DMS 273 treated with DMSO at 0.1 percent for 48 hours (cell line): ENCODE measurements around the gene PRDX1.
"Not testable (repeated sequence)": the region's sequence is repeated elsewhere in the genome, so short reads cannot be mapped to it uniquely, and the experiment has no call there.

Source experiments
- DNase-seq: peaks from one replicate; lab custom pipeline; 2025; lab: John Stamatoyannopoulos, UW

PRDX1 gene

GRCh38 chr1:45535988-45536766, 14.5 kb upstream of the PRDX1 start:
- no peak for DNase-seq

GRCh38 chr1:45531873-45532272, 10.2 kb upstream of the PRDX1 start:
- no peak for DNase-seq

DNA sequence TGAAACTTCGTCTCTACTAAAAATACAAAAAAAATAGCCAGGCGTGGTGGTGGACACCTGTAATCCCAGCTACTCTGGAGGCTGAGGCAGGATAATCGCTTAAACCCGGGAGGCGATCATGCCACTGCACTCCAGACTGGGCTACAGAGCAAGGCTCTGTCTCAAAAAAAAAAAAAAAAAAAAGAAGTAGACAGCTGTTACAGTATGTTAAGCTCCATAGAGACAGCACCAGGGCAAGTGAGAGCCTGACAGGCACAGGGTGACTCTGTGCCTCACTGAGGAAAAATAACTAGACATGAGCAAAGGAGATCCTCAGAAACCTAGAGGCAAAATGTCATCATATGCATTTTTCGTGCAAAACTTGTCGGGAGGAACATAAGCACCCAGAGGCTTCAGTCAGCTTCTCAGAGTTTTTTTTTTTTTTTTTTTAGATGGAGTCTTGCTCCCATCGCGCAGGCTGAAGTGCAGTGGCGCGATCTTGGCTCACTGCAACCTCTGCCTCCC, 9.0 kb upstream of the PRDX1 start:
- DNase-seq = no peak

GRCh38 chr1:45526135-45526644, 4.5 kb upstream of the PRDX1 start:
- DNase-seq = no peak

DNA sequence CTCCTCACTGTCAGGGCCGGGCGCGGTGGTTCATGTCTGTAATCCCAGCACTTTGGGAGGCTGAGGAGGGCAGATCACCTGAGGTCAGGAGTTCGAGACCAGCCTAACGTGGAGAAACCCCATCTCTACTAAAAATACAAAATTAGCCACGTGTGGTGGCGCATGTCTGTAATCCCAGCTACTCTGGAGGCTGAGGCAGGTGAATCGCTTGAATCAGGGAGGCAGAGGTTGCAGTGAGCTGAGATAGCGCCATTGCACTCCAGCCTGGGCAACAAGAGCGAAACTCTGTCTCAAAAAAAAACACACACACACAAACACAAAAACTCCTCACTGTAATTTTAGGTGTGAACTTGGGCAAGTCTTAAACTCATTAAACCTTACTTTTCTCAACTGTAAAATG, 2.3 kb upstream of the PRDX1 start:
- not testable (repeated sequence) for DNase-seq

- DNase-seq = not testable (repeated sequence)
Observed at GRCh38 chr1:45523516-45523915, 1.8 kb upstream of the PRDX1 start.

- DNase-seq = no peak
Observed at GRCh38 chr1:45522324-45523104, 830 bp upstream of the PRDX1 start.

- not testable (repeated sequence) for DNase-seq
Observed at GRCh38 chr1:45519774-45520173, 1.9 kb downstream of the PRDX1 start.

DNA sequence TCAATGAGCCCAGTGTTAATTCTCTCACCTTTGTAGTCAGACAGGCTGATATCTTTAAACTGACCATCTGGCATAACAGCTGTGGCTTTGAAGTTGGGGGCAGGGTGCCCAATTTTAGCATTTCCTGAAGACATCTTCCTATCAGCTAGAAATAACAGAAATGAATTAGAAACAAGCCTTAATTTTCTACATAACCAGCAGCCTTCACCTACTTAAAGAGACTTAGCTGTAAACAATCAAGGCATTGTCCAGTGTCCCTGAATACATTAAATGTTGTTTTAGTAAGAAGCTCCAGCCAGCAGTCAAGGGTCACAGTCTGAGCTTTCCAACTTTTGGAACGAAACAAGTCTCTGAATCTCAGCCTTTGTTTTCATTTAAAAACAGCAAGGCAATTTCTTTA, 2.8 kb downstream of the PRDX1 start:
- peak; percentile 85 for DNase-seq

DNA sequence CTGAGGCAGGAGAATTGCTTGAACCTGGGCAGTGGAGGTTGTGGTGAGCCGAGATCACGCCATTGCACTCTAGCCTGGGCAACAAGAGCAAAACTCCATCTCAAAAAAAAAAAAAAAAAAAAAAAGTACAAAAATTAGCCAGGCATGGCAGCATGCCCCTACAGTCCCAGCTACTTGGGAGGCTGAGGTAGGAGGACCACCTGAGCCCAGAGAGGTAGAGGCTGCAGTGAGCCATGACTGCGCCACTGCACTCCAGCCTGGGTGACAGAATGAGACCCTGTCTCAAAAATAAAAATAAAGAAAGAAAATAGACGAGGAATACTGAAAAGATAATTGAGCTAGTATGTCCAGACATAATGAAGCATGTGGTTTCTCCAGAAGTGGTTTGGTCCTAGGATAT, 3.3 kb downstream of the PRDX1 start:
- DNase-seq = not testable (repeated sequence)

DNA sequence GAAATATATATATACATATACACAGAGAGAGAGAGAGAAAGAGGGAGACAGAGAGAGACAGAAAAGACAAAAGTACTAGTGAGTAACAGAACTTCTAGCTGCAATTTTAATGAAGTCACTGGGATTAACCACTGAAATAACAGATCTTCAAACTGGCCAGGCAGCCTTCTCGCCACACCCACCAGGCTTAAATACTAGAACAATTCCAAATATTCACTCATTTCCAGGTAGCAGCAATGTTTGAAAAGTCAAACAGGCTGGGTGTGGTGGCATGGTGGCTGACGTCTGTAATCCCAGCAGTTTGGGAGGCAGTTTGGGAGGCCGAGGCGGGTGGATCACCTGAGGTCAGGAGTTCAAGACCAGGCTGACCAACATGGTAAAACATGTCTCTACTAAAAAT, 5.2 kb downstream of the PRDX1 start:
- DNase-seq = no peak

- DNase-seq = no peak
Observed at GRCh38 chr1:45516036-45516435, 5.6 kb downstream of the PRDX1 start.

DNA sequence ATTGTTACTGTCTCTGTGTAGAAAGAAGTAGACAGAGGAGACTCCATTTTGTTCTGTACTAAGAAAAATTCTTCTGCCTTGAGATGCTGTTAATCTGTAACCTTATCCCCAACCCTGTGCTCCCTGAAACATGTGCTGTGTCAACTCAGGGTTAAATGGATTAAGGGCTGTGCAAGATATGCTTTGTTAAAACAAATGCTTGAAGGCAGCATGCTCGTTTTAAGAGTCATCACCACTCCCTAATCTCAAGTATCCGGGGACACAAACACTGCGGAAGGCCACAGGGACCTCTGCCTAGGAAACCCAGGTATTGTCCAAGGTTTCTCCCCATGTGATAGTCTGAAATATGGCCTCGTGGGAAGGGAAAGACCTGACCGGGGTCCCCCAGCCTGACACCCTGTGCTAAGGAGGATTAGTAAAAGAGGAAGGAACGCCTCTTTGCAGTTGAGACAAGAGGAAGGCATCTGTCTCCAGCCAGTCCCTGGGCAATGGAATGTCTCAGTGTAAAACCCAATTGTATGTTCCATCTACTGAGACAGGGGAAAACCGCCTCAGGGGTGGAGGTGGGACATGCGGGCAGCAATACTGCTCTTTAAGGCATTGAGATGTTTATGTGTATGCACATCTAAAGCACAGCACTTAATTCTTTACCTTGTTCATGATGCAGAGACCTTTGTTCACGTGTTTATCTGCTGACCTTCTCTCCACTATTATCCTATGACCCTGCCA, 8.0 kb downstream of the PRDX1 start:
- DNase-seq = not testable (repeated sequence)

DNA sequence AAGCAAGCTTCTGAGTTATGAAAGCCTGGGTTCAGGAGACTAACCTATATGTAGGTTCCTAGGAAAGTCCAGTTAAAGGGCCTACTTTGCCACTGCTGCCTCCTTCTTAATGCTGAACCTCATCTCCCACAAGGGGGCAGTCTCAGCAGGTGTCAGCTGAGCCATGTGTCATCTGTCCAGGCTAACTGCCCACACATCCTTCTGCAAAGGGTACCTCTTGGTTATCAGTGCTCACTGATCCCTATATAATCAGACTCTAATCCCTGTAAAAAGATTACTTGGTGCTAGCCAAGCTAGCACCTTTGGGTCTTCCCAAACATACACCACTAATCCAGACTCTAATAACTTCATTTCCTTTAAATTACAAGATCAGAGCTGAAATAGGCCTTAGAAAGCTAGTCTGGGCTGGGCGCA, 9.0 kb downstream of the PRDX1 start:
- no peak for DNase-seq

- no peak for DNase-seq
Observed at GRCh38 chr1:45510972-45511527, 10.6 kb downstream of the PRDX1 start.

GRCh38 chr1:45510036-45510971, 11.4 kb downstream of the PRDX1 start:
- no peak for DNase-seq

DNA sequence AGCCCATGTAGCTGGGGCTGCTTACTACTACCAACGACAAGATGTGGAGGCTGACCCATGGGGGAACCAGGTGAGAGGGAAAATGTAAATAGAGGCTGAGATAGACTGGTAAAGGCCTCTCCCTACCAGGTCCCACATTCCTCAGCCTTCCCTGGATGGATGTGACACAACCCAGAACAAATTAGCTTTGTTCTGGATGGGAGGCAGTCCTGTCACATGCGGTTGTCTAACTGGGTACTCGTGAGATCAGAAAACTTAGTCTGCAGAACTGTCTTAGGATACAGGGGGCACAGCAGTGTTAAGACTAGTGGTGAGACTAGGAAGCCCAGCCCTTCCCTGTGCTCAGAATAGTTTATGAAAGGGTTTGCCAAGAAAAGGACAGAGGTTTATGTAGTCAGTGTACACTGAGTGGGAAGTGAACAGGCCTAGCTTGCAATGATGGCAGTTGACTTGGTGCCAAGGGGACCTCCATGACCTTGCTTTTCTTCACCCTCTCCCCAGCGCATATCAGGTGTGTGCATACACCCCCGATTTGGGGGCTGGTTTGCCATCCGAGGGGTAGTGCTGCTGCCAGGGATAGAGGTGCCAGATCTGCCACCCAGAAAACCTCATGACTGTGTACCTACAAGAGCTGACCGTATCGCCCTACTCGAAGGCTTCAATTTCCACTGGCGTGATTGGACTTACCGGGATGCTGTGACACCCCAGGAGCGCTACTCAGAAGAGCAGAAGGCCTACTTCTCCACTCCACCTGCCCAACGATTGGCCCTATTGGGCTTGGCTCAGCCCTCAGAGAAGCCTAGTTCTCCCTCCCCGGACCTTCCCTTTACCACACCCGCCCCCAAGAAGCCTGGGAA, 13.2 kb downstream of the PRDX1 start:
- DNase-seq = peak; percentile 44

- DNase-seq = no peak
Observed at GRCh38 chr1:45507893-45508292, 13.8 kb downstream of the PRDX1 start.

- no peak for DNase-seq
Observed at GRCh38 chr1:45507195-45507594, 14.5 kb downstream of the PRDX1 start.
